ENCODE measurements around the gene CLDN8. TPM values are rescaled to one million over a fixed set of nuclear protein-coding genes. Genes with fewer than 3 reads are reported as not detected.

Gene CLDN8
- total and polyA plus RNA-seq, 12 donors, result not detected

GRCh38 chr21:30233228-30234020 lies 17.5 kb upstream of the CLDN8 start:
- no peaks in the 10 kb centered on the region for H3K36me3 ChIP-seq
- no peak overlapping the region for H3K4me3 ChIP-seq
- intact Hi-C loops (cut with DNase I), result no loop called here
- no peak overlapping the region for H3K27ac ChIP-seq
- TF ChIP-seq CTCF (IDR thresholded peaks at IDR 0.05), result no peak
- H3K9me3 ChIP-seq, result peaks cover 0 to 10% (median 0%) of the 10 kb centered on the region in 11 donors
- ATAC-seq, result no peak
- no peak for DNase-seq
- 70 to 72% methylated on average over 2 of the region's 2 CpGs for WGBS, 2 donors
- H3K27me3 ChIP-seq, result no peaks in the 10 kb centered on the region
- peaks cover 0 to 12% (median 0%) of the 10 kb centered on the region in 9 donors for H3K4me1 ChIP-seq

- no peak overlapping the region for H3K4me3 ChIP-seq
- peaks cover 0 to 10% (median 0%) of the 10 kb centered on the region in 11 donors for H3K9me3 ChIP-seq
- TF ChIP-seq CTCF (IDR thresholded peaks at IDR 0.05), result no peak
- no peak overlapping the region for H3K27ac ChIP-seq
- H3K4me1 ChIP-seq, result peaks cover 0 to 26% (median 9%) of the 10 kb centered on the region in 9 donors
- H3K27me3 ChIP-seq, result no peaks in the 10 kb centered on the region
- ATAC-seq (no peak), DNase-seq (no peak)
- H3K36me3 ChIP-seq, result no peaks in the 10 kb centered on the region
- 98% methylated on average over 1 of the region's 1 CpG for WGBS, 2 donors
- intact Hi-C loops (cut with DNase I), result no loop called here
Measured at GRCh38 chr21:30232011-30232410, 16.1 kb upstream of the CLDN8 start.

- Histone ChIP-seq H3K4me1 (peaks cover 0 to 21% (median 12%) of the 10 kb centered on the region in 9 donors), H3K4me3 (no peak overlapping the region), H3K27me3 (no peaks in the 10 kb centered on the region), H3K36me3 (no peaks in the 10 kb centered on the region), H3K9me3 (peaks cover 0 to 10% (median 0%) of the 10 kb centered on the region in 11 donors), H3K27ac (peak overlapping the region in 5 of 10 donors; percentile 11 to 56 (median 23))
- 21 to 25% methylated on average over 3 of the region's 3 CpGs for WGBS, 2 donors
- intact Hi-C loops (cut with DNase I), result no loop called here
- DNase-seq (peak in 1 of 2 donors; percentile 40), ATAC-seq (peak; percentile 61 to 96 (median 88))
- TF ChIP-seq CTCF (IDR thresholded peaks at IDR 0.05), result no peak
Measured at GRCh38 chr21:30227633-30228404, 11.9 kb upstream of the CLDN8 start.

- Histone ChIP-seq H3K36me3 (no peaks in the 10 kb centered on the region), H3K27ac (peak overlapping the region in 5 of 10 donors; percentile 11 to 56 (median 23)), H3K27me3 (no peaks in the 10 kb centered on the region), H3K4me3 (no peak overlapping the region), H3K9me3 (peaks cover 0 to 10% (median 0%) of the 10 kb centered on the region in 11 donors), H3K4me1 (peaks cover 0 to 21% (median 12%) of the 10 kb centered on the region in 9 donors)
- DNase-seq (no peak), ATAC-seq (no peak)
- 55 to 69% methylated on average over 1 of the region's 1 CpG for WGBS, 2 donors
- intact Hi-C loops (cut with DNase I), result no loop called here
- no peak for TF ChIP-seq CTCF (IDR thresholded peaks at IDR 0.05)
Measured at GRCh38 chr21:30227128-30227527, 11.2 kb upstream of the CLDN8 start.
